ENCODE results near the gene TM9SF3. TPM values are rescaled to one million over a fixed set of nuclear protein-coding genes. Genes with fewer than 3 reads are reported as not detected.

Gene TM9SF3
- polyA plus RNA-seq, 2 of the 4 experiments (the other 2 are of a cell fraction), result 92.9 to 138 TPM

DNA sequence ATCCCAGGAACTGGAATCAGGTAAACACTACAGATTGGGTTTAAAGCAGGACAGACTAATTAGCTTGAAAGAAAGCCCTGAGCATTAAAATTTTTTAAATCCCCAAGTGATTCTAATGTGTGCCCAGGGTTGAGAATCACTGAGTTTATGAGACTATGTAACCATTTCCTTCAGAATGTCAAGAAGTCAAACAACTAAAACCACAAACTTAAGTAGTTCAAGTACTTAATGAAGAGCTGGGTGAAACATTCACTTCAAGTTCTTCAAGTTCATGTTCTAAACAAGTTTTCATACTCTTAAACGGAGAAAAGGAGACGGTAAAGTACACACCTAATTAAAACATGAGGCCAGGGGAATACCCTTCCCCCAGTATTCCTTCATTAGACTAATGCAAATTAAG is 44.9 kb downstream of the TM9SF3 start:
- CTCF ChIA-PET, result interaction anchor here (1.8 kb wide), 1 partner anchor 29 kb away, joined by 6 read pairs; the partner anchor contains the start of gene TLL2
- ATAC-seq (no peak), FAIRE-seq (no peak), DNase-seq (ENCODE audit: low read depth in 1 of 2, low spot score in 1 of 2) (no peak)
- TF ChIP-seq CBX8 (IDR thresholded peaks at IDR 0.05), result no peak
- no peak for TF ChIP-seq HDAC2 (IDR thresholded peaks at IDR 0.05)
- Histone ChIP-seq H3K27ac (no peak overlapping the region), H3K4me3 (no peak overlapping the region), H3K9me3 (no peaks in the 10 kb centered on the region), H3K4me1 (no peaks in the 10 kb centered on the region), H3K4me2 (no peak overlapping the region)
- POLR2A ChIA-PET, result no interaction called here
- 95% methylated on average over 2 of the region's 2 CpGs for WGBS (ENCODE audit: missing lambda C conversion rate)

- Histone ChIP-seq H3K27ac (no peak overlapping the region), H3K4me3 (no peak overlapping the region), H3K4me1 (no peaks in the 10 kb centered on the region), H3K9me3 (no peaks in the 10 kb centered on the region), H3K4me2 (no peak overlapping the region)
- TF ChIP-seq HDAC2 (IDR thresholded peaks at IDR 0.05) (no peak), HOXA7 (CRISPR knock-in tag; IDR thresholded peaks at IDR 0.05) (no peak), ZC3H11A (IDR thresholded peaks at IDR 0.05) (no peak), MAZ (IDR thresholded peaks at IDR 0.05; ENCODE audit: borderline replicate concordance, low read depth, low read length) (no peak), SREBF2 (IDR thresholded peaks at IDR 0.05) (no peak), TP53 (CRISPR knock-in tag; IDR thresholded peaks at IDR 0.05) (no peak), JUN (IDR thresholded peaks at IDR 0.05) (no peak), EHMT2 (IDR thresholded peaks at IDR 0.05; ENCODE audit: low read depth) (no peak), GATA3 (IDR thresholded peaks at IDR 0.05; ENCODE audit: borderline replicate concordance) (no peak), HMGXB4 (CRISPR knock-in tag; IDR thresholded peaks at IDR 0.05; ENCODE audit: borderline replicate concordance) (no peak), CHD2 (IDR thresholded peaks at IDR 0.05; ENCODE audit: low read length, partially characterized antibody) (no peak), KDM5A (IDR thresholded peaks at IDR 0.05) (no peak), POLR2AphosphoS2 (conservative IDR thresholded peaks at IDR 0.05; ENCODE audit: low read length) (no peak)
- TF ChIP-seq, protein P1, sequence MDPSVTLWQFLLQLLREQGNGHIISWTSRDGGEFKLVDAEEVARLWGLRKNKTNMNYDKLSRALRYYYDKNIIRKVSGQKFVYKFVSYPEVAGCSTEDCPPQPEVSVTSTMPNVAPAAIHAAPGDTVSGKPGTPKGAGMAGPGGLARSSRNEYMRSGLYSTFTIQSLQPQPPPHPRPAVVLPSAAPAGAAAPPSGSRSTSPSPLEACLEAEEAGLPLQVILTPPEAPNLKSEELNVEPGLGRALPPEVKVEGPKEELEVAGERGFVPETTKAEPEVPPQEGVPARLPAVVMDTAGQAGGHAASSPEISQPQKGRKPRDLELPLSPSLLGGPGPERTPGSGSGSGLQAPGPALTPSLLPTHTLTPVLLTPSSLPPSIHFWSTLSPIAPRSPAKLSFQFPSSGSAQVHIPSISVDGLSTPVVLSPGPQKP (IDR thresholded peaks at IDR 0.05; ENCODE audit: low read depth, low read length), result no peak
- TF ChIP-seq, protein P2, sequence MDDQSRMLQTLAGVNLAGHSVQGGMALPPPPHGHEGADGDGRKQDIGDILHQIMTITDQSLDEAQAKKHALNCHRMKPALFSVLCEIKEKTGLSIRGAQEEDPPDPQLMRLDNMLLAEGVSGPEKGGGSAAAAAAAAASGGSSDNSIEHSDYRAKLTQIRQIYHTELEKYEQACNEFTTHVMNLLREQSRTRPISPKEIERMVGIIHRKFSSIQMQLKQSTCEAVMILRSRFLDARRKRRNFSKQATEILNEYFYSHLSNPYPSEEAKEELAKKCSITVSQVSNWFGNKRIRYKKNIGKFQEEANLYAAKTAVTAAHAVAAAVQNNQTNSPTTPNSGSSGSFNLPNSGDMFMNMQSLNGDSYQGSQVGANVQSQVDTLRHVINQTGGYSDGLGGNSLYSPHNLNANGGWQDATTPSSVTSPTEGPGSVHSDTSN (IDR thresholded peaks at IDR 0.05), result no peak
- ChIA-PET CTCF (interaction anchor here (0.7 kb wide), 1 partner anchor 16 kb away, joined by 4 read pairs; no protein-coding TSS in a partner anchor), POLR2A (no interaction called here)
- DNase-seq (ENCODE audit: low read depth in 1 of 2, low spot score in 1 of 2) (no peak), ATAC-seq (no peak), FAIRE-seq (no peak)
- 93% methylated on average over 3 of the region's 3 CpGs for WGBS (ENCODE audit: missing lambda C conversion rate)
These were observed 46.6 kb downstream of the TM9SF3 start for GRCh38 chr10:96540240-96540639.

- CTCF ChIA-PET, result interaction anchor here (1.2 kb wide), 1 partner anchor 163 kb away, joined by 4 read pairs; no protein-coding TSS in a partner anchor
- ATAC-seq, result no peak
- 86% methylated on average over 1 of the region's 1 CpG for WGBS (ENCODE audit: missing lambda C conversion rate)
These were observed 48.1 kb downstream of the TM9SF3 start for GRCh38 chr10:96538683-96539082.

More at GRCh38 chr10:96538683-96539082, 48.1 kb downstream of the TM9SF3 start:
- Histone ChIP-seq H3K4me2 (no peak overlapping the region), H3K27ac (no peak overlapping the region), H3K4me1 (no peaks in the 10 kb centered on the region), H3K9me3 (no peaks in the 10 kb centered on the region), H3K4me3 (no peak overlapping the region)
- POLR2A ChIA-PET, result no interaction called here
- FAIRE-seq (no peak), DNase-seq (ENCODE audit: low read depth in 1 of 2, low spot score in 1 of 2) (no peak)
- TF ChIP-seq JUN (IDR thresholded peaks at IDR 0.05), result no peak
- TF ChIP-seq POLR2AphosphoS2 (conservative IDR thresholded peaks at IDR 0.05; ENCODE audit: low read length), result no peak
- no peak for TF ChIP-seq ZSCAN20 (CRISPR knock-in tag; IDR thresholded peaks at IDR 0.05)
- no peak for TF ChIP-seq RCOR1 (IDR thresholded peaks at IDR 0.05; ENCODE audit: low read depth, low read length)
- no peak for TF ChIP-seq HDAC2 (IDR thresholded peaks at IDR 0.05)
- TF ChIP-seq, protein P3, sequence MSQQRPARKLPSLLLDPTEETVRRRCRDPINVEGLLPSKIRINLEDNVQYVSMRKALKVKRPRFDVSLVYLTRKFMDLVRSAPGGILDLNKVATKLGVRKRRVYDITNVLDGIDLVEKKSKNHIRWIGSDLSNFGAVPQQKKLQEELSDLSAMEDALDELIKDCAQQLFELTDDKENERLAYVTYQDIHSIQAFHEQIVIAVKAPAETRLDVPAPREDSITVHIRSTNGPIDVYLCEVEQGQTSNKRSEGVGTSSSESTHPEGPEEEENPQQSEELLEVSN (IDR thresholded peaks at IDR 0.05; ENCODE audit: borderline replicate concordance, low read depth), result no peak
- TF ChIP-seq RNF2 (IDR thresholded peaks at IDR 0.05; ENCODE audit: borderline replicate concordance, low read depth), result no peak
- TF ChIP-seq ZNF302 (CRISPR knock-in tag; IDR thresholded peaks at IDR 0.05), result no peak
- TF ChIP-seq ZFP36 (IDR thresholded peaks at IDR 0.05; ENCODE audit: borderline replicate concordance, partially characterized antibody), result no peak
- no peak for TF ChIP-seq RFX5 (IDR thresholded peaks at IDR 0.05)
- no peak for TF ChIP-seq EP300 (IDR thresholded peaks at IDR 0.05)
